K562 (cell line): Measurements from ENCODE around the gene AMN1. TPM values are rescaled to one million over a fixed set of nuclear protein-coding genes. Genes with fewer than 3 reads are reported as not detected.
"Not testable (repeated sequence)": the region's sequence is repeated elsewhere in the genome, so short reads cannot be mapped to it uniquely, and the experiment has no call there.

Experiments
- ATAC-seq: fragments of 200-7000 bp; cut with Tn5 transposase; 3 replicates; pipeline ENCODE4 v1.9.1; 2020; ENCODE audit warnings: moderate library complexity
- BruUV-seq: library from RNA; stranded (reverse); fragments of 400-500 nt; replicated peaks from 2 replicates; lab custom pipeline; 2021; lab: Mats Ljungman, UMichigan
- CTCF ChIA-PET: fragments of 300-600 bp; formaldehyde crosslinking; extraction: SDS; loops from one replicate; lab custom pipeline; 2021; ENCODE audit warnings: low intra/inter-chr PET ratio; lab: Yijun Ruan, JAX
- POLR2A ChIA-PET: fragments of 300-600, 350-650 bp; sonication (Branson Sonifier 250); formaldehyde crosslinking; extraction: SDS; loops from one replicate; lab custom pipeline; 2021; ENCODE audit warnings: antibody characterized with exemption, inconsistent platforms; lab: Yijun Ruan, JAX
- DNase-seq, 4 experiments: peaks; one replicate each; pipeline versions ENCODE4 v3.0.0 to v3.0.0-alpha.2; 2011 to 2018; ENCODE audit warnings: low spot score in 3 of 4, mixed read lengths in 3 of 4; ENCODE audit errors: extremely low read depth in 1 of 4
- FAIRE-seq: peaks from 2 replicates; lab custom pipeline; 2011; peaks lifted over from hg19 to GRCh38; lab: Jason Lieb, UNC
- H2AFZ ChIP-seq: 2 replicates; pipeline ENCODE4 v1.6.0; 2011; ENCODE audit warnings: low read depth, low read length, control low read depth, inconsistent platforms
- H3K27ac ChIP-seq: fragments of 200-600 bp; 3 replicates; pipeline ENCODE4 v1.8.0; 2011; ENCODE audit warnings: low read depth, mild to moderate bottlenecking, control low read depth, inconsistent platforms, low read length, moderate library complexity, mixed read lengths; ENCODE audit errors: extremely low read depth
- H3K27me3 ChIP-seq, 2 experiments: fragments of 300-600 bp in 1 of 2; 2 replicates in 1 of 2; 3 replicates in 1 of 2; pipeline versions ENCODE4 v1.6.0 to v1.8.0; 2011; ENCODE audit warnings: inconsistent platforms in 2 of 2, low read length in 2 of 2, mild to moderate bottlenecking in 1 of 2, mixed read lengths in 1 of 2, moderate library complexity in 1 of 2; ENCODE audit not compliant: control insufficient read depth in 2 of 2, insufficient read depth in 2 of 2
- H3K36me3 ChIP-seq: fragments of 300-600 bp; 3 replicates; pipeline ENCODE4 v1.8.0; 2011; ENCODE audit warnings: mild to moderate bottlenecking, low read length, inconsistent platforms; ENCODE audit not compliant: control insufficient read depth, insufficient read depth
- H3K4me1 ChIP-seq, 2 experiments: fragments of 200-600 bp in 1 of 2; replicated peaks in 1 of 2; 2 replicates in 1 of 2; 3 replicates in 1 of 2; pipeline versions ENCODE4 v1.5.1 to v1.8.0; 2011; ENCODE audit warnings: inconsistent platforms in 2 of 2, low read length in 2 of 2, mild to moderate bottlenecking in 1 of 2, mixed read lengths in 1 of 2, moderate library complexity in 1 of 2; ENCODE audit not compliant: control insufficient read depth in 2 of 2, insufficient read depth in 2 of 2
- H3K4me2 ChIP-seq: 2 replicates; pipeline ENCODE4 v1.6.1; 2011; ENCODE audit warnings: low read length, control low read depth, inconsistent platforms, mixed read lengths; ENCODE audit not compliant: insufficient read depth
- H3K4me3 ChIP-seq: fragments of 200-600 bp; sonication (generic), shearing (Covaris generic); 2 replicates; pipeline ENCODE4 v1.5.1; 2016; ENCODE audit warnings: control low read depth, inconsistent platforms
- H3K79me2 ChIP-seq: fragments of 200-600 bp; 3 replicates; pipeline ENCODE4 v1.8.0; 2011; ENCODE audit warnings: low read length, inconsistent platforms; ENCODE audit not compliant: control insufficient read depth, insufficient read depth
- H3K9ac ChIP-seq, 2 experiments: 2 replicates each; pipeline versions ENCODE4 v1.6.0 to v1.6.1; 2011; ENCODE audit warnings: low read depth in 2 of 2, low read length in 2 of 2, control low read depth in 1 of 2, inconsistent platforms in 1 of 2, mild to moderate bottlenecking in 1 of 2, mixed read lengths in 1 of 2; ENCODE audit not compliant: insufficient read depth in 1 of 2
- H3K9me1 ChIP-seq: one replicate; pipeline ENCODE4 v1.6.0; 2011; ENCODE audit warnings: inconsistent platforms, mild to moderate bottlenecking, low read length, moderate library complexity; ENCODE audit not compliant: control insufficient read depth, insufficient read depth
- H3K9me3 ChIP-seq: replicated peaks from 2 replicates; pipeline ENCODE4 v1.5.1; 2011; ENCODE audit warnings: low read depth, low read length, inconsistent platforms; ENCODE audit not compliant: control insufficient read depth, insufficient read depth
- H4K20me1 ChIP-seq: replicated peaks from 2 replicates; pipeline ENCODE4 v1.6.1; 2011; ENCODE audit warnings: low read length, inconsistent platforms, mixed read lengths; ENCODE audit not compliant: control insufficient read depth, insufficient read depth
- KDM2B ChIP-seq: fragments of 250-450 bp; sonication (Bioruptor Pico); IDR thresholded peaks from 2 replicates; pipeline ENCODE4 v1.8.0; 2021; ENCODE audit warnings: mild to moderate bottlenecking, moderate library complexity
- POLR2AphosphoS5 ChIP-seq: IDR thresholded peaks from 2 replicates; pipeline ENCODE4 v1.6.1; 2011; ENCODE audit warnings: mild to moderate bottlenecking, low read depth, low read length, moderate library complexity; ENCODE audit not compliant: control insufficient read depth, insufficient read depth
- PYGO2 ChIP-seq: fragments of 450-650 bp; IDR thresholded peaks from 2 replicates; pipeline ENCODE4 v1.6.1; 2016; ENCODE audit warnings: mild to moderate bottlenecking, missing genetic modification characterization, moderate library complexity, missing compliant biosample characterization
- WGBS: fragments of 100-300 bp; shearing (Covaris generic); methylation state at CpG from one replicate; pipeline ENCODE4 v1.1.6; 2016; ENCODE audit warnings: low coverage, mixed read lengths; ENCODE audit not compliant: insufficient coverage; ENCODE audit errors: missing lambda C conversion rate; 5-methylcytosine and 5-hydroxymethylcytosine counted together
- in situ Hi-C: fragments of 300-500 bp; cut with MboI; formaldehyde crosslinking; loops from 4 replicates; pipeline ENCODE4 v1.15.0; 2018; ENCODE audit warnings: inconsistent platforms, mixed read lengths
- intact Hi-C: fragments of 100-400 bp; cut with micrococcal nuclease; formaldehyde crosslinking; loops from 2 replicates; pipeline ENCODE4 v1.14.2; 2022
- polyA plus RNA-seq, 8 experiments: library from polyadenylated mRNA; depleted of rRNA in 4 of 8; stranded (reverse) in 5 of 8; unstranded in 3 of 8; fragments of >200 nt; fragmentation: Nextera tagmentation in 2 of 8; fragmentation: Illumina TruSeq in 1 of 8; extraction: Ambion mirVana in 2 of 8; extraction: Trizol in 1 of 8; gene quantifications; 2 replicates each; pipeline versions ENCODE4 v1.2.1 to v1.2.3, GENCODE V29; 2011 to 2014; ENCODE audit warnings: inconsistent platforms in 1 of 8, missing spikeins in 1 of 8
- total RNA-seq, 7 experiments: library from RNA; depleted of rRNA in 6 of 7; stranded (reverse); fragments of >200 nt in 6 of 7; fragmentation: Illumina TruSeq in 2 of 7; extraction: Trizol in 2 of 7; gene quantifications; 2 replicates each; pipeline versions ENCODE4 v1.2.1 to v1.2.3, GENCODE V29; 2011 to 2021; ENCODE audit warnings: low replicate concordance in 1 of 7
- TF ChIP-seq, protein P1 (sequence below): fragments of 250-450 bp; sonication (Bioruptor Pico); IDR thresholded peaks from 2 replicates; pipeline ENCODE4 v1.9.0; 2021; ENCODE audit warnings: mild to moderate bottlenecking
- TF ChIP-seq, protein P2 (sequence below): sonication (generic); formaldehyde crosslinking; IDR thresholded peaks from 2 replicates; pipeline ENCODE4 v1.8.0; 2022; ENCODE audit warnings: mild to moderate bottlenecking, missing genetic modification reagents
- TF ChIP-seq, protein P3 (sequence below), 2 experiments: fragments of 450-650 bp; IDR thresholded peaks; 2 replicates each; pipeline ENCODE4 v1.6.1; 2016

The AMN1 gene
- total and polyA plus RNA-seq, 9 of the 15 experiments (the other 6 are each of a cell fraction or from before 2014, with no cell fraction given): 5.2 to 27.6 (median 13.0) TPM

DNA sequence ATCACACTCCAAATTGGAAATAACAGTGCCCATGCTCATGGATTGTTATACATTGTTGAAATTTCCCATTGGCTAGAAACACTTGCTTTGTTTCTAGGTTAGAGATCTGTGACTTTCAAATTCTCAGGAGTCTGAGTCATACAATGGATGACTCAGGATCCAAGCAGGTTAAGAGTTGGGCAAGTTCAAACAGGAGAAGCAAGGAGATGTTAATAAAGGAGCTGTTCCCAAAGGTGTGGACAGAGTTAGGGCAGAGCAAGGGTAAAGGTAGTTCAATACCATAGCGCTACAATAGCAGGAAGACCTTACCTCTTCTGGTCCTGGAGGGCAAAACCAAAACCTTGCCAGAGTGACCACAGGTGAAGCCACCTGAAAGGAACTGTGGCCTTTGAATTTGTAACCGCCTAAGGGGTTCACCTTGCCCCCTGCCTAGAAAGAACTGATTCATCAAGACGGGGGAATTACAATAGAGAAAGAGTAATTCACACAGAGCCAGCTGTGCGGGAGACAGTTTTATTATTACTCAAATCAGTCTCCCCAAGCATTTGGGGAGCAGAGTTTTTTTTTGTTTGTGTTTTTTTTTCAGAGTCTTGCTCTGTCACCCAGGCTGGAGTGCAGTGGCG is 4.2 kb upstream of the AMN1 start (continued):
- TF ChIP-seq, protein P1, sequence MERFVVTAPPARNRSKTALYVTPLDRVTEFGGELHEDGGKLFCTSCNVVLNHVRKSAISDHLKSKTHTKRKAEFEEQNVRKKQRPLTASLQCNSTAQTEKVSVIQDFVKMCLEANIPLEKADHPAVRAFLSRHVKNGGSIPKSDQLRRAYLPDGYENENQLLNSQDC (CRISPR knock-in tag): no peak
- TF ChIP-seq KDM2B (CRISPR knock-in tag): no peak
- peak; percentile 50; the same call in 1 of the 2 replicates for TF ChIP-seq POLR2AphosphoS5
- TF ChIP-seq, protein P2, sequence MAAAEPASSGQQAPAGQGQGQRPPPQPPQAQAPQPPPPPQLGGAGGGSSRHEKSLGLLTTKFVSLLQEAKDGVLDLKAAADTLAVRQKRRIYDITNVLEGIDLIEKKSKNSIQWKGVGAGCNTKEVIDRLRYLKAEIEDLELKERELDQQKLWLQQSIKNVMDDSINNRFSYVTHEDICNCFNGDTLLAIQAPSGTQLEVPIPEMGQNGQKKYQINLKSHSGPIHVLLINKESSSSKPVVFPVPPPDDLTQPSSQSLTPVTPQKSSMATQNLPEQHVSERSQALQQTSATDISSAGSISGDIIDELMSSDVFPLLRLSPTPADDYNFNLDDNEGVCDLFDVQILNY: no peak
- no peak for TF ChIP-seq PYGO2
- TF ChIP-seq, all 486 proteins: peak for 74

DNA sequence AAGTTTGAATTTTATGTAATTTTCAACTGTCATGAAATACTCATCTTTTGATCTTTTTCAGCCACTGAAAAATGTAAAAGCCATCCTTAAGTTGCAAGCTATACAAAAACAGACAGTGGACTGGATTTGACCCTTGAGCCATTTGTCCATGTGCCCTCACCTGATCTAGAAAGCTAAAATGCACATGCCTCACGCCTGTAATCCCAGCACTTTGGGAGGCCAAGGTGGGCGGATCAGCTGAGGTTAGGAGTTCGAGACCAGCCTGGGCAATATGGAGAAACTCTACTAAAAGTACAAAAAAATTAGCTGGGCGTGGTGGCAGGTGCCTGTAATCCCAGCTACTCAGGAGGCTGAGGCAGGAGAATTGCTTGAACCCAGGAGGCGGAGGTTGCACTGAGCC is 2.4 kb upstream of the AMN1 start:
- Histone ChIP-seq H3K9ac (peak overlapping the region in 1 of 2 experiments; percentile 34; a peak in 1 of 4 replicates), H3K27ac (peak overlapping the region; percentile 97; the same call in 2 of the 3 replicates), H3K79me2 (peaks cover 37% of the 10 kb centered on the region), H3K4me1 (peaks cover 14 to 47% of the 10 kb centered on the region in 2 experiments), H3K4me2 (peak overlapping the region; percentile 28; the same call in 1 of the 2 replicates)
- ATAC-seq, DNase-seq, H3K9me3 ChIP-seq, H3K36me3 ChIP-seq, H2AFZ ChIP-seq, FAIRE-seq, H4K20me1 ChIP-seq, H3K9me1 ChIP-seq, H3K4me3 ChIP-seq, BruUV-seq, H3K27me3 ChIP-seq, CTCF ChIA-PET, in situ Hi-C loops: not testable (repeated sequence)
- intact Hi-C loops: loop anchor here (5.0 kb wide), 2 partner anchors 74 to 316 kb away; partner anchors contain the start of gene ETFBKMT
- 79% methylated on average over 5 of the region's 5 CpGs for WGBS
- POLR2A ChIA-PET: interaction anchor here (1.3 to 2.2 kb wide), 2 partner anchors 12 to 21 kb away, joined by 4 to 5 read pairs; no protein-coding TSS in a partner anchor
- TF ChIP-seq, protein P3, sequence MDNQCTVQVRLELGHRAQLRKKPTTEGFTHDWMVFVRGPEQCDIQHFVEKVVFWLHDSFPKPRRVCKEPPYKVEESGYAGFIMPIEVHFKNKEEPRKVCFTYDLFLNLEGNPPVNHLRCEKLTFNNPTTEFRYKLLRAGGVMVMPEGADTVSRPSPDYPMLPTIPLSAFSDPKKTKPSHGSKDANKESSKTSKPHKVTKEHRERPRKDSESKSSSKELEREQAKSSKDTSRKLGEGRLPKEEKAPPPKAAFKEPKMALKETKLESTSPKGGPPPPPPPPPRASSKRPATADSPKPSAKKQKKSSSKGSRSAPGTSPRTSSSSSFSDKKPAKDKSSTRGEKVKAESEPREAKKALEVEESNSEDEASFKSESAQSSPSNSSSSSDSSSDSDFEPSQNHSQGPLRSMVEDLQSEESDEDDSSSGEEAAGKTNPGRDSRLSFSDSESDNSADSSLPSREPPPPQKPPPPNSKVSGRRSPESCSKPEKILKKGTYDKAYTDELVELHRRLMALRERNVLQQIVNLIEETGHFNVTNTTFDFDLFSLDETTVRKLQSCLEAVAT (IDR thresholded peaks at IDR 0.05): peak in 1 of 2 experiments; percentile 14; a peak in 1 of 4 replicates
